Activated B cell treated with CpG ODN at 0.5 μM for 24 hours (primary cell): ENCODE results near the gene PDCD7. TPM values are rescaled to one million over a fixed set of nuclear protein-coding genes. Genes with fewer than 3 reads are reported as not detected.

Experiments
- ATAC-seq: fragments of 200-7000 bp; cut with Tn5 transposase; one replicate; pipeline ENCODE4 v1.10.0; 2021; ENCODE audit warnings: low read depth, mild to moderate bottlenecking, moderate library complexity
- CTCF ChIA-PET: fragments of 350-600 bp; sonication (Branson Sonifier 250); formaldehyde crosslinking; loops from one replicate; lab custom pipeline; 2021; ENCODE audit warnings: antibody characterized with exemption; lab: Charles Lee
- POLR2A ChIA-PET: fragments of 350-600 bp; sonication (Branson Sonifier 250); formaldehyde crosslinking; loops from one replicate; lab custom pipeline; 2021; ENCODE audit warnings: antibody characterized with exemption; lab: Charles Lee
- DNase-seq: peaks from one replicate; pipeline ENCODE4 v3.0.0; 2022
- H3K27ac Mint-ChIP-seq: one replicate; pipeline ENCODE4 v1.8.0; 2020; ENCODE audit warnings: mixed read lengths
- H3K27me3 Mint-ChIP-seq: one replicate; pipeline ENCODE4 v1.8.0; 2021; ENCODE audit warnings: mixed read lengths
- H3K36me3 Mint-ChIP-seq: one replicate; pipeline ENCODE4 v1.8.0; 2021; ENCODE audit warnings: low read depth, mixed read lengths
- H3K4me1 Mint-ChIP-seq: one replicate; pipeline ENCODE4 v1.8.0; 2021; ENCODE audit warnings: mixed read lengths
- H3K4me3 Mint-ChIP-seq: one replicate; pipeline ENCODE4 v1.8.0; 2020; ENCODE audit warnings: mild to moderate bottlenecking, mixed read lengths
- H3K9me3 Mint-ChIP-seq: one replicate; pipeline ENCODE4 v1.8.0; 2020; ENCODE audit warnings: mixed read lengths
- intact Hi-C: fragments of 100-400 bp; cut with micrococcal nuclease; formaldehyde crosslinking; loops from one replicate; pipeline ENCODE4 v1.15.1; 2024
- total RNA-seq: library from RNA; stranded (reverse); gene quantifications from 2 replicates; pipeline ENCODE4 v1.2.3, GENCODE V29; 2022
- TF ChIP-seq, protein P1 (sequence below): fragments of 200-600 bp; IDR thresholded peaks from one replicate; pipeline ENCODE4 v1.8.0; 2022; ENCODE audit warnings: antibody characterized with exemption, mild to moderate bottlenecking

PDCD7 gene
- total RNA-seq, 1 donor from 2014 or later, result 30.7 TPM

DNA sequence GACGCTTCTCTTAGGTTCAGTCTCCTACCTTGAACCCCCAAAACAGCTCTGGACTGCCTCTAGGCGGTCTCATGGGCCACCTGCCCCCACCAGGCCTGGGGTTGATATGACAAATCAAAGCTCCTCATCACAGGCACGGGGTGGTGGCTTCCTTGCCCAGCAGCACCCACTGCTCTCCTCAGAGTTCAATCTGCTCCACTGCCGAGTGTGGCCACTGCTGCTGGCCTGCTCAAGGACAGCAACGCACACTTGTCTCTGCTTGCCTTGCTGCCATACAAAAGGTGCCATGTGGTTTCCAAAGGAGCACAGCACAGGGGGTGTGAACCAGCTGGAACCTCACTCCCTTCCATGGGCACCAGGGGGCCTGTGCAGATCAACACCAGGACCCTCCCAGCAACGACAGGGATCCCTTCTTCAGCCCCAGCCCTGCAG, 46.9 kb downstream of the PDCD7 start:
- H3K4me3 Mint-ChIP-seq, result no peak overlapping the region
- TF ChIP-seq, protein P1, sequence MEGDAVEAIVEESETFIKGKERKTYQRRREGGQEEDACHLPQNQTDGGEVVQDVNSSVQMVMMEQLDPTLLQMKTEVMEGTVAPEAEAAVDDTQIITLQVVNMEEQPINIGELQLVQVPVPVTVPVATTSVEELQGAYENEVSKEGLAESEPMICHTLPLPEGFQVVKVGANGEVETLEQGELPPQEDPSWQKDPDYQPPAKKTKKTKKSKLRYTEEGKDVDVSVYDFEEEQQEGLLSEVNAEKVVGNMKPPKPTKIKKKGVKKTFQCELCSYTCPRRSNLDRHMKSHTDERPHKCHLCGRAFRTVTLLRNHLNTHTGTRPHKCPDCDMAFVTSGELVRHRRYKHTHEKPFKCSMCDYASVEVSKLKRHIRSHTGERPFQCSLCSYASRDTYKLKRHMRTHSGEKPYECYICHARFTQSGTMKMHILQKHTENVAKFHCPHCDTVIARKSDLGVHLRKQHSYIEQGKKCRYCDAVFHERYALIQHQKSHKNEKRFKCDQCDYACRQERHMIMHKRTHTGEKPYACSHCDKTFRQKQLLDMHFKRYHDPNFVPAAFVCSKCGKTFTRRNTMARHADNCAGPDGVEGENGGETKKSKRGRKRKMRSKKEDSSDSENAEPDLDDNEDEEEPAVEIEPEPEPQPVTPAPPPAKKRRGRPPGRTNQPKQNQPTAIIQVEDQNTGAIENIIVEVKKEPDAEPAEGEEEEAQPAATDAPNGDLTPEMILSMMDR, result no peak
- DNase-seq, result no peak
- no peaks in the 10 kb centered on the region for H3K36me3 Mint-ChIP-seq
- ChIA-PET CTCF (interaction anchor here (1.0 to 1.3 kb wide), 2 partner anchors 8 to 34 kb away, joined by 3 to 4 read pairs; no protein-coding TSS in a partner anchor), POLR2A (no interaction called here)
- intact Hi-C loops, result no loop called here
- ATAC-seq, result no peak
- H3K4me1 Mint-ChIP-seq, result no peaks in the 10 kb centered on the region
- H3K27me3 Mint-ChIP-seq, result peaks cover 25% of the 10 kb centered on the region
- H3K9me3 Mint-ChIP-seq, result no peaks in the 10 kb centered on the region
- no peak overlapping the region for H3K27ac Mint-ChIP-seq

DNA sequence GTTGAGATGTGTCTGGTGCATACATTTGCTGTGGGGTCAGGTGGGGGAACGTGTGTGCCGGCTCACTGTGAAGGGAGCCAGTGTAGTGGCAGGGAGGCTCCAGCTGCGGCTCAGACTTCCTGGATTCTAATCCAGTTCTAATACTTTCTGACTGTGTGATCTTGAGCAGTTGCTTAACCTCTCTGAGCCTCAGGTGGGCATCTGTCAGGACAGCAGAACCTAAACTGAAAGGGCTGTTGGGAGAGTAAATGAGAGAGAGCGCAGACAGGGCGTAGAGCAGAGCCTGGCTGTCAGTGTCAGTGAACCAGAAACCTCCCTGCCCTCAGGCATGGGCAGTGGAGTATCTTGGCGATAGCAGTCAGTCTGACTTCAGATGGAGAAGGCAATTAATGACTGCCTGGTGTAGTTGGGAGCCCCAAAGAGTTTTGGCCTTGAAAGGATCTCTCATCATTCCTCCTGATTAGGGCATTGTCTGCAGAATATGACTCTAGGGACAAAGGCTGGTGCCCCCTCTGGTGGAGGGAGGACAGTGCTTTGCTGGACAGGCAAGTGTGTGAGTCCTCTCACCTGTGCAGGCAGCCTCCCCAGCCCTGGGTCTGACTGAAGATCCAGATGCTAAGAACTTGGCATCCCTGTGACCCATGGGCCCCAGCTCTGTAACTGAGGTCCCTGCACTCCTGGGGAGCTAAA, 47.5 kb downstream of the PDCD7 start:
- no peak overlapping the region for H3K27ac Mint-ChIP-seq
- intact Hi-C loops, result no loop called here
- DNase-seq, result no peak
- H3K9me3 Mint-ChIP-seq, result no peaks in the 10 kb centered on the region
- CTCF ChIA-PET, result interaction anchor here (1.0 to 1.3 kb wide), 2 partner anchors 8 to 33 kb away, joined by 3 to 4 read pairs; no protein-coding TSS in a partner anchor
- no peaks in the 10 kb centered on the region for H3K36me3 Mint-ChIP-seq
- no peaks in the 10 kb centered on the region for H3K4me1 Mint-ChIP-seq
- POLR2A ChIA-PET, result no interaction called here
- no peak for ATAC-seq
- no peak overlapping the region for H3K4me3 Mint-ChIP-seq
- TF ChIP-seq, protein P1, result no peak
- H3K27me3 Mint-ChIP-seq, result peaks cover 31% of the 10 kb centered on the region

DNA sequence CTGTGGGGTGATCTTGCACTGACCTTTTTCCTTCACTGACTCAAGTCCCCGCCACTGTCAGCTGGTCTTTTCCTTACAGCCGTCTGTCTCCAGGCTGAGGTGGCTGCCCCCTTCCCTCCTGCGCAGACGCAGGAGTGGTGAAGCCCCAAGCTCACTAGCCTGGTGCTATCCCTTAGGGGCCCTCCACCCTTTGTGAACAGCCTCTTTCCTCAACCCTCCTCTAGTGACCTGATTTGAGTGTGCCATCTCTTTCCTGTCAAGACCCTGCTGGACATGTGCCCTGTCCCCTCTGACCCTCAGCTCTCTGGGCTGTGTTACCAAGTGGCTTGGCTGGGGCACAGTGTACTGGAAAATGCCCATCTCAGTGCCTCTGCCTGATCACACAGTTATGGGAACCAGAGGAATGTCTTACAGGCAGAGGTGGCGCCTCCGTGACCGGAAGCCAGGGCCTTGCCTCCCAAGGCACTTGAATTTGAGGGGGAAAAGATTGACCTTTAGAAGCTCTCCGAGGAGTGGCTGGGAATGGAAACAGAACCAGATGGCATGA, 48.3 kb downstream of the PDCD7 start:
- H3K4me3 Mint-ChIP-seq, result no peak overlapping the region
- CTCF ChIA-PET, result no interaction called here
- intact Hi-C loops, result no loop called here
- POLR2A ChIA-PET, result no interaction called here
- ATAC-seq (no peak), DNase-seq (no peak)
- no peaks in the 10 kb centered on the region for H3K9me3 Mint-ChIP-seq
- no peak overlapping the region for H3K27ac Mint-ChIP-seq
- H3K36me3 Mint-ChIP-seq, result no peaks in the 10 kb centered on the region
- TF ChIP-seq, protein P1, result no peak
- no peaks in the 10 kb centered on the region for H3K4me1 Mint-ChIP-seq
- peaks cover 36% of the 10 kb centered on the region for H3K27me3 Mint-ChIP-seq

DNA sequence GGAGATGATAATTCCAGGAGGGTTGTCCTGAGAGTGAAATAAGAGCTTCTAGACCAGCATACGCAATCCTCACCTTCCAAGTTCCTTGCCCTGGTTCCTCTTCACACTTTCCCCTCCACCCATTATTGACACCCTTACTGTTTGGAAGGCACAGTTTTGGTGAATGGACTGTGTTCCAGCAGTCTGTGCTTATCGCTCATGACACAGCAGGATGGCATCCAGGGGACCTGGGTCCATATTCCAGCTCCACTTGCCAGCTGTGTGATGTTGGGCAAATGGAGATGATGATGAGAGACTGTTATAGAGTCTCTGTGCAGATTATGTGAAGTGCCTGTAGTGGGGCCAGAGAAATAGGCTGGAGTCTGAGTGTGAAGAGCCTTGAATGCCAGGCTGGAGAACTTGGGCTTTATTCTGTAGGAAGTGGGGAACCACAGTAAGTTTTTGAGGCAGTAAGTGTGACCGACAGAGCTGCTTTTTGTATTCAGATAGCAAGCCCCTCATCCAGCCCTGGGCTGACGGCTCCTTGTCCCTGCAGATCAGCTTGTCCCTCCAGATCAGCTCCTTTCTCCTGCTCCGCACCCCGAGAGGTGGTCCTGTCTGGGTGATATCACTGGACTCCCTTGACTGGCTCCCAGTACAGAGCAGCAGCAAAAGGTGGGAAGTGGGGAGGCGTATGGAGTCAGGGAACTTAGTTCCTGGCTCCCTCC, 49.0 kb downstream of the PDCD7 start:
- Mint-ChIP-seq H3K4me1 (no peaks in the 10 kb centered on the region), H3K4me3 (no peak overlapping the region), H3K36me3 (no peaks in the 10 kb centered on the region), H3K9me3 (no peaks in the 10 kb centered on the region), H3K27me3 (peaks cover 40% of the 10 kb centered on the region), H3K27ac (no peak overlapping the region)
- intact Hi-C loops, result no loop called here
- DNase-seq, result no peak
- TF ChIP-seq, protein P1, result no peak
- ChIA-PET CTCF (no interaction called here), POLR2A (no interaction called here)
- ATAC-seq, result no peak

DNA sequence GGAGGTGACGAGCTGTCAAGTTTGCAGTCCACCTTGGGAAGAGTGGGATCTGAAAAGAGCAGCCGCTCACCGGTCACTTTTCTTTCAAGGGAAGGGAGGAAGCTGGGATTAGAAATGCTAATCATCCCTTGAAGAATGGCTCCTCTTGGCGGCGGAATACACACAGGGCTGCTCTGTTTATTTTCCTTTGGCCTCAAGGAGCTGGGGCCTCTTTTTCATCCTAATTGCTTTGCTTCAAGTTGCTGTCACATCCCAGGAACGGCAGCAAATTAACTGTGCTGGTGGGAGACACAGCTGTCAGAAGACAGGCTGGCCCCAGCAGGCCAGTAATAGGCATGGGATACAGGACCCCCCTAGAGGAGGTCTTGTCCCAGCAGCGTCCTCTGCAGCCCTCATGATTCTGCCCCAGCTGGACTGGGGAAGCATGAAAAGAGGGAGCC, 50.3 kb downstream of the PDCD7 start:
- CTCF ChIA-PET, result interaction anchor here (0.7 kb wide), 1 partner anchor 435 kb away, joined by 3 read pairs; no protein-coding TSS in a partner anchor
- no peak overlapping the region for H3K4me3 Mint-ChIP-seq
- peaks cover under 1% of the 10 kb centered on the region for H3K4me1 Mint-ChIP-seq
- no peak overlapping the region for H3K27ac Mint-ChIP-seq
- H3K9me3 Mint-ChIP-seq, result no peaks in the 10 kb centered on the region
- POLR2A ChIA-PET, result no interaction called here
- no peaks in the 10 kb centered on the region for H3K36me3 Mint-ChIP-seq
- TF ChIP-seq, protein P1, result no peak
- intact Hi-C loops, result no loop called here
- no peak for DNase-seq
- no peak for ATAC-seq
- peaks cover 49% of the 10 kb centered on the region for H3K27me3 Mint-ChIP-seq
